GM23338 (cell line): Measurements from ENCODE around the gene CNTNAP2. TPM values are rescaled to one million over a fixed set of nuclear protein-coding genes. Genes with fewer than 3 reads are reported as not detected.
A peak's percentile ranks its signal among the peaks of the same experiment; 100 is the strongest.

Experiments
- ATAC-seq: fragments of 200-7000 bp; cut with Tn5 transposase; 3 replicates; pipeline ENCODE4 v1.9.1; 2020
- DNase-seq: peaks from one replicate; pipeline ENCODE4 v3.0.0-alpha.2; 2015; ENCODE audit warnings: low spot score
- H2AFZ ChIP-seq: fragments of 200-600 bp; sonication (generic); 2 replicates; pipeline ENCODE4 v1.8.0; 2016; ENCODE audit warnings: antibody characterized with exemption, mild to moderate bottlenecking, moderate library complexity
- H3F3A ChIP-seq: fragments of 200-600 bp; sonication (generic); replicated peaks from 2 replicates; pipeline ENCODE4 v1.8.0; 2017; ENCODE audit warnings: antibody characterized with exemption, mixed run types, low read depth
- H3K27ac ChIP-seq: fragments of 200-600 bp; sonication (generic); 2 replicates; pipeline ENCODE4 v1.6.1; 2016; ENCODE audit warnings: low read depth
- H3K27me3 ChIP-seq: fragments of 200-600 bp; sonication (generic); 2 replicates; pipeline ENCODE4 v1.8.0; 2016; ENCODE audit warnings: mild to moderate bottlenecking, mixed run types, moderate library complexity; ENCODE audit not compliant: insufficient read depth
- H3K36me3 ChIP-seq: fragments of 200-600 bp; sonication (generic); 2 replicates; pipeline ENCODE4 v1.8.0; 2016; ENCODE audit warnings: mild to moderate bottlenecking; ENCODE audit not compliant: insufficient read depth
- H3K4me1 ChIP-seq: fragments of 200-600 bp; sonication (generic); 2 replicates; pipeline ENCODE4 v1.8.0; 2016; ENCODE audit warnings: mild to moderate bottlenecking, moderate library complexity; ENCODE audit not compliant: insufficient read depth
- H3K4me2 ChIP-seq: fragments of 200-600 bp; sonication (generic); 2 replicates; pipeline ENCODE4 v1.7.1; 2017; ENCODE audit warnings: mixed run types
- H3K4me3 ChIP-seq: fragments of 200-600 bp; sonication (generic); 2 replicates; pipeline ENCODE4 v1.6.1; 2016; ENCODE audit warnings: mixed run types
- H3K79me2 ChIP-seq: fragments of 200-600 bp; sonication (generic); replicated peaks from 2 replicates; pipeline ENCODE4 v1.8.0; 2017; ENCODE audit warnings: mild to moderate bottlenecking; ENCODE audit not compliant: insufficient read depth
- H3K9me2 ChIP-seq: fragments of 200-600 bp; sonication (generic); 2 replicates; pipeline ENCODE4 v1.8.0; 2017; ENCODE audit not compliant: insufficient read depth
- H4K20me1 ChIP-seq: fragments of 200-600 bp; sonication (generic); replicated peaks from 2 replicates; pipeline ENCODE4 v1.8.0; 2017; ENCODE audit warnings: mild to moderate bottlenecking; ENCODE audit not compliant: insufficient read depth
- H3K27ac Mint-ChIP-seq: 2 replicates; pipeline ENCODE4 v1.8.0; 2020; ENCODE audit warnings: inconsistent platforms, mild to moderate bottlenecking, moderate library complexity, mixed read lengths
- H3K27me3 Mint-ChIP-seq: 3 replicates; pipeline ENCODE4 v1.8.0; 2022; ENCODE audit warnings: low read depth, mild to moderate bottlenecking, moderate library complexity, mixed read lengths, inconsistent platforms; ENCODE audit not compliant: insufficient read depth, poor library complexity
- H3K36me3 Mint-ChIP-seq: 3 replicates; pipeline ENCODE4 v1.8.0; 2021; ENCODE audit warnings: low read depth, mild to moderate bottlenecking, inconsistent platforms, moderate library complexity, mixed read lengths
- H3K4me1 Mint-ChIP-seq: 3 replicates; pipeline ENCODE4 v1.8.0; 2020; ENCODE audit warnings: mild to moderate bottlenecking, inconsistent platforms, mixed read lengths
- H3K4me3 Mint-ChIP-seq: 3 replicates; pipeline ENCODE4 v1.8.0; 2021; ENCODE audit warnings: moderate library complexity, mild to moderate bottlenecking, inconsistent platforms, mixed read lengths
- H3K9me3 Mint-ChIP-seq: 3 replicates; pipeline ENCODE4 v1.8.0; 2020; ENCODE audit warnings: moderate library complexity, mild to moderate bottlenecking, inconsistent platforms, mixed read lengths
- CREB1 ChIP-seq: fragments of 250-450 bp; sonication (Bioruptor Pico); IDR thresholded peaks from 2 replicates; pipeline ENCODE4 v1.5.0; 2020; ENCODE audit warnings: low read depth, mild to moderate bottlenecking, moderate library complexity
- EZH2 ChIP-seq: fragments of 200-600 bp; sonication (generic); IDR thresholded peaks from one replicate; pipeline ENCODE4 v1.8.0; 2017; ENCODE audit warnings: antibody characterized with exemption, mild to moderate bottlenecking, low read depth; ENCODE audit not compliant: unreplicated experiment
- NANOG ChIP-seq: IDR thresholded peaks from 2 replicates; pipeline ENCODE4 v1.6.1; 2016; ENCODE audit warnings: antibody characterized with exemption, borderline replicate concordance
- POLR2AphosphoS5 ChIP-seq: IDR thresholded peaks from 2 replicates; pipeline ENCODE4 v1.6.1; 2016; ENCODE audit warnings: antibody characterized with exemption, low read depth
- STAT1 ChIP-seq: IDR thresholded peaks from one replicate; pipeline ENCODE4 v1.6.1; 2016; ENCODE audit warnings: antibody characterized with exemption; ENCODE audit not compliant: unreplicated experiment
- ZNF114 ChIP-seq: fragments of 250-450 bp; sonication (Bioruptor Pico); IDR thresholded peaks from 2 replicates; pipeline ENCODE4 v1.5.0; 2020; ENCODE audit warnings: mild to moderate bottlenecking, moderate library complexity
- polyA plus RNA-seq: library from polyadenylated mRNA; unstranded; fragments of >200 nt; fragmentation: Nextera tagmentation; extraction: Ambion mirVana; gene quantifications from 2 replicates; pipeline ENCODE4 v1.2.1, GENCODE V29; 2016
- total RNA-seq: library from RNA; depleted of rRNA; stranded (reverse); fragments of >200 nt; shearing (Covaris generic); gene quantifications from 2 replicates; pipeline ENCODE4 v1.2.3, GENCODE V29; 2014
- TF ChIP-seq, protein P1 (sequence below): fragments of 250-450 bp; sonication (Bioruptor Pico); IDR thresholded peaks from 2 replicates; pipeline ENCODE4 v1.5.0; 2020; ENCODE audit warnings: mild to moderate bottlenecking, moderate library complexity

The CNTNAP2 gene
- total and polyA plus RNA-seq, 2 experiments from 2014 or later: 38.2 to 61.3 TPM

DNA sequence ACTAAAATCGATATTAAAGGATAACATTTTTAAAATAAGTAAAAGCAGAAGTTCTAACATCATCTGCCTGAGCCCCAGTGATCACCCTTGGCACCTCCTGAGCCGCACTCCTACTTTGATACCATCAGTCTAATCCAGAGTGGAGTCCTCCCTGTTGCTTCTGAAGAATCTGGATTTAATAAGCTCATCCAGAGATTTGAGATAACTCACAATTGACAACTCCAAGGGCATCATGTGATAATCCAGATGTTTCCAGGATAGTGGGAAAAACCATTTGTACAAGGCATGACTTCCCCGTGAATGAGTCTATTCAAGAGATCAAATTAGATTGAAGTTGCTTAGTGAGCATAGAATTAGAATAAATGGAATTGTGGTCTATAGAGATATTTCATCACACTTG, 1998.2 kb downstream of the CNTNAP2 start:
- peaks cover 13% of the 10 kb centered on the region for H3K4me1 Mint-ChIP-seq
- no peaks in the 10 kb centered on the region for H3K79me2 ChIP-seq
- DNase-seq: no peak
- H3K36me3 Mint-ChIP-seq: no peaks in the 10 kb centered on the region
- H3K4me3 ChIP-seq: no peak overlapping the region
- no peak overlapping the region for H2AFZ ChIP-seq
- no peak for TF ChIP-seq EZH2
- TF ChIP-seq, protein P1, sequence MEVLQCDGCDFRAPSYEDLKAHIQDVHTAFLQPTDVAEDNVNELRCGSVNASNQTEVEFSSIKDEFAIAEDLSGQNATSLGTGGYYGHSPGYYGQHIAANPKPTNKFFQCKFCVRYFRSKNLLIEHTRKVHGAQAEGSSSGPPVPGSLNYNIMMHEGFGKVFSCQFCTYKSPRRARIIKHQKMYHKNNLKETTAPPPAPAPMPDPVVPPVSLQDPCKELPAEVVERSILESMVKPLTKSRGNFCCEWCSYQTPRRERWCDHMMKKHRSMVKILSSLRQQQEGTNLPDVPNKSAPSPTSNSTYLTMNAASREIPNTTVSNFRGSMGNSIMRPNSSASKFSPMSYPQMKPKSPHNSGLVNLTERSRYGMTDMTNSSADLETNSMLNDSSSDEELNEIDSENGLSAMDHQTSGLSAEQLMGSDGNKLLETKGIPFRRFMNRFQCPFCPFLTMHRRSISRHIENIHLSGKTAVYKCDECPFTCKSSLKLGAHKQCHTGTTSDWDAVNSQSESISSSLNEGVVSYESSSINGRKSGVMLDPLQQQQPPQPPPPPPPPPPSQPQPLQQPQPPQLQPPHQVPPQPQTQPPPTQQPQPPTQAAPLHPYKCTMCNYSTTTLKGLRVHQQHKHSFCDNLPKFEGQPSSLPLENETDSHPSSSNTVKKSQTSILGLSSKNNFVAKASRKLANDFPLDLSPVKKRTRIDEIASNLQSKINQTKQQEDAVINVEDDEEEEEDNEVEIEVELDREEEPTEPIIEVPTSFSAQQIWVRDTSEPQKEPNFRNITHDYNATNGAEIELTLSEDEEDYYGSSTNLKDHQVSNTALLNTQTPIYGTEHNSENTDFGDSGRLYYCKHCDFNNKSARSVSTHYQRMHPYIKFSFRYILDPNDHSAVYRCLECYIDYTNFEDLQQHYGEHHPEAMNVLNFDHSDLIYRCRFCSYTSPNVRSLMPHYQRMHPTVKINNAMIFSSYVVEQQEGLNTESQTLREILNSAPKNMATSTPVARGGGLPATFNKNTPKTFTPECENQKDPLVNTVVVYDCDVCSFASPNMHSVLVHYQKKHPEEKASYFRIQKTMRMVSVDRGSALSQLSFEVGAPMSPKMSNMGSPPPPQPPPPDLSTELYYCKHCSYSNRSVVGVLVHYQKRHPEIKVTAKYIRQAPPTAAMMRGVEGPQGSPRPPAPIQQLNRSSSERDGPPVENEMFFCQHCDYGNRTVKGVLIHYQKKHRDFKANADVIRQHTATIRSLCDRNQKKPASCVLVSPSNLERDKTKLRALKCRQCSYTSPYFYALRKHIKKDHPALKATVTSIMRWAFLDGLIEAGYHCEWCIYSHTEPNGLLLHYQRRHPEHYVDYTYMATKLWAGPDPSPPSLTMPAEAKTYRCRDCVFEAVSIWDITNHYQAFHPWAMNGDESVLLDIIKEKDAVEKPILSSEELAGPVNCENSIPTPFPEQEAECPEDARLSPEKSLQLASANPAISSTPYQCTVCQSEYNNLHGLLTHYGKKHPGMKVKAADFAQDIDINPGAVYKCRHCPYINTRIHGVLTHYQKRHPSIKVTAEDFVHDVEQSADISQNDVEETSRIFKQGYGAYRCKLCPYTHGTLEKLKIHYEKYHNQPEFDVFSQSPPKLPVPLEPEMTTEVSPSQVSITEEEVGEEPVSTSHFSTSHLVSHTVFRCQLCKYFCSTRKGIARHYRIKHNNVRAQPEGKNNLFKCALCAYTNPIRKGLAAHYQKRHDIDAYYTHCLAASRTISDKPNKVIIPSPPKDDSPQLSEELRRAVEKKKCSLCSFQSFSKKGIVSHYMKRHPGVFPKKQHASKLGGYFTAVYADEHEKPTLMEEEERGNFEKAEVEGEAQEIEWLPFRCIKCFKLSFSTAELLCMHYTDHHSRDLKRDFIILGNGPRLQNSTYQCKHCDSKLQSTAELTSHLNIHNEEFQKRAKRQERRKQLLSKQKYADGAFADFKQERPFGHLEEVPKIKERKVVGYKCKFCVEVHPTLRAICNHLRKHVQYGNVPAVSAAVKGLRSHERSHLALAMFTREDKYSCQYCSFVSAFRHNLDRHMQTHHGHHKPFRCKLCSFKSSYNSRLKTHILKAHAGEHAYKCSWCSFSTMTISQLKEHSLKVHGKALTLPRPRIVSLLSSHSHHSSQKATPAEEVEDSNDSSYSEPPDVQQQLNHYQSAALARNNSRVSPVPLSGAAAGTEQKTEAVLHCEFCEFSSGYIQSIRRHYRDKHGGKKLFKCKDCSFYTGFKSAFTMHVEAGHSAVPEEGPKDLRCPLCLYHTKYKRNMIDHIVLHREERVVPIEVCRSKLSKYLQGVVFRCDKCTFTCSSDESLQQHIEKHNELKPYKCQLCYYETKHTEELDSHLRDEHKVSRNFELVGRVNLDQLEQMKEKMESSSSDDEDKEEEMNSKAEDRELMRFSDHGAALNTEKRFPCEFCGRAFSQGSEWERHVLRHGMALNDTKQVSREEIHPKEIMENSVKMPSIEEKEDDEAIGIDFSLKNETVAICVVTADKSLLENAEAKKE (CRISPR knock-in tag): no peak
- no peak for TF ChIP-seq STAT1
- no peak for TF ChIP-seq ZNF114 (CRISPR knock-in tag)
- TF ChIP-seq NANOG: no peak
- TF ChIP-seq POLR2AphosphoS5: no peak
- H3K27me3 Mint-ChIP-seq: peaks cover 10% of the 10 kb centered on the region
- H3K4me1 ChIP-seq: no peaks in the 10 kb centered on the region
- no peak for ATAC-seq
- no peaks in the 10 kb centered on the region for H3K9me2 ChIP-seq
- no peak overlapping the region for H3K4me3 Mint-ChIP-seq
- H4K20me1 ChIP-seq: no peaks in the 10 kb centered on the region
- no peak overlapping the region for H3K4me2 ChIP-seq
- H3K9me3 Mint-ChIP-seq: peaks cover 32% of the 10 kb centered on the region; the same call in 2 of the 3 replicates
- no peaks in the 10 kb centered on the region for H3K36me3 ChIP-seq
- H3K27me3 ChIP-seq: no peaks in the 10 kb centered on the region
- no peak overlapping the region for H3K27ac Mint-ChIP-seq
- no peaks in the 10 kb centered on the region for H3F3A ChIP-seq
- H3K27ac ChIP-seq: no peak overlapping the region

DNA sequence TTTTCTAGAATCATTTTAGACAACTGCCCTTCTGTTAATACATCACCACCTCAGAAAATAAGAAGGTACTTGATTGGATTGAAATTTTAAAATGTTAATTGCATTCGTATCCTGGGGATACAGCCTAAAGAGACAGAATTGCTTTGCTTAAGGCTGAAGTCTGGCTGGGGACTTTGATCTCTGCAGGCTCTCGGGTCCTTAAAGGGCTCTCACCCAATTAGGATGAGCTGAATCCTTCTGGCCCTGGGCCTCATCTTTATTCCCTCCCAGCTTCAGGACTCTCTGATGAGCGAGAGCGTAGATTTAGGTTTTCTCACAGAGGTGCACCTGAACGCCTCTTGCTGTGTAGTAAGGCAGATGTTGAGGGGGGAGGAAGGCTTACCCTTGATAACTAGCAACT, 1998.7 kb downstream of the CNTNAP2 start:
- H3K4me3 Mint-ChIP-seq: no peak overlapping the region
- no peaks in the 10 kb centered on the region for H3K36me3 Mint-ChIP-seq
- peaks cover 30% of the 10 kb centered on the region; the same call in 2 of the 3 replicates for H3K9me3 Mint-ChIP-seq
- no peak overlapping the region for H2AFZ ChIP-seq
- H4K20me1 ChIP-seq: no peaks in the 10 kb centered on the region
- peak; percentile 52 for ATAC-seq
- no peaks in the 10 kb centered on the region for H3K4me1 ChIP-seq
- no peak overlapping the region for H3K27ac Mint-ChIP-seq
- no peaks in the 10 kb centered on the region for H3F3A ChIP-seq
- H3K4me1 Mint-ChIP-seq: peaks cover 13% of the 10 kb centered on the region
- no peaks in the 10 kb centered on the region for H3K36me3 ChIP-seq
- H3K27ac ChIP-seq: no peak overlapping the region
- H3K9me2 ChIP-seq: no peaks in the 10 kb centered on the region
- DNase-seq: no peak
- H3K79me2 ChIP-seq: no peaks in the 10 kb centered on the region
- no peak overlapping the region for H3K4me2 ChIP-seq
- no peaks in the 10 kb centered on the region for H3K27me3 ChIP-seq
- H3K27me3 Mint-ChIP-seq: peaks cover 9% of the 10 kb centered on the region
- no peak overlapping the region for H3K4me3 ChIP-seq
- TF ChIP-seq STAT1 (no peak), CREB1 (CRISPR knock-in tag) (no peak)
